ENCODE results near the gene STRIP1.

Gene STRIP1

GRCh38 chr1:110034451-110035235 lies at the start of gene STRIP1:
TSS of gene STRIP1 (plus strand) at chr1:110034624. CDS start at chr1:110034638, 14 bp downstream.
- peak; percentile 78 to 83 for DNase-seq (ENCODE audit: low read depth in 1 of 2, low spot score in 1 of 2)

GRCh38 chr1:109985247-109986053 lies 49.0 kb upstream of the STRIP1 start:
- no peak for DNase-seq (ENCODE audit: low read depth in 1 of 2, low spot score in 1 of 2)

- DNase-seq (ENCODE audit: low read depth in 1 of 2, low spot score in 1 of 2) = no peak
Measured at GRCh38 chr1:109986054-109986444, 48.4 kb upstream of the STRIP1 start.

- DNase-seq (ENCODE audit: low read depth in 1 of 2, low spot score in 1 of 2) = no peak
Measured at GRCh38 chr1:109988349-109988914, 46.0 kb upstream of the STRIP1 start.

- no peak for DNase-seq (ENCODE audit: low read depth in 1 of 2, low spot score in 1 of 2)
Measured at GRCh38 chr1:109989506-109990301, 44.7 kb upstream of the STRIP1 start.

GRCh38 chr1:109990302-109990653 lies 44.1 kb upstream of the STRIP1 start:
- DNase-seq (ENCODE audit: low read depth in 1 of 2, low spot score in 1 of 2) = no peak

GRCh38 chr1:109991400-109991925 lies 43.0 kb upstream of the STRIP1 start:
- DNase-seq (ENCODE audit: low read depth in 1 of 2, low spot score in 1 of 2) = no peak

- DNase-seq (ENCODE audit: low read depth in 1 of 2, low spot score in 1 of 2) = no peak
Measured at GRCh38 chr1:109993885-109994284, 40.5 kb upstream of the STRIP1 start.

- DNase-seq (ENCODE audit: low read depth in 1 of 2, low spot score in 1 of 2) = no peak
Measured at GRCh38 chr1:109994654-109995053, 39.8 kb upstream of the STRIP1 start.

GRCh38 chr1:109995536-109995935 lies 38.9 kb upstream of the STRIP1 start:
- DNase-seq (ENCODE audit: low read depth in 1 of 2, low spot score in 1 of 2) = no peak

GRCh38 chr1:109996476-109996875 lies 37.9 kb upstream of the STRIP1 start:
- DNase-seq (ENCODE audit: low read depth in 1 of 2, low spot score in 1 of 2) = no peak

GRCh38 chr1:109997204-109997866 lies 37.1 kb upstream of the STRIP1 start:
- no peak for DNase-seq (ENCODE audit: low read depth in 1 of 2, low spot score in 1 of 2)

GRCh38 chr1:109997867-109998229 lies 36.6 kb upstream of the STRIP1 start:
- no peak for DNase-seq (ENCODE audit: low read depth in 1 of 2, low spot score in 1 of 2)

- no peak for DNase-seq (ENCODE audit: low read depth in 1 of 2, low spot score in 1 of 2)
Measured at GRCh38 chr1:110002695-110003094, 31.7 kb upstream of the STRIP1 start.

- no peak for DNase-seq (ENCODE audit: low read depth in 1 of 2, low spot score in 1 of 2)
Measured at GRCh38 chr1:110003747-110004428, 30.5 kb upstream of the STRIP1 start.

GRCh38 chr1:110004583-110004982 lies 29.8 kb upstream of the STRIP1 start:
- no peak for DNase-seq (ENCODE audit: low read depth in 1 of 2, low spot score in 1 of 2)

- DNase-seq (ENCODE audit: low read depth in 1 of 2, low spot score in 1 of 2) = no peak
Measured at GRCh38 chr1:110005971-110006370, 28.5 kb upstream of the STRIP1 start.

GRCh38 chr1:110006516-110006915 lies 27.9 kb upstream of the STRIP1 start:
- no peak for DNase-seq (ENCODE audit: low read depth in 1 of 2, low spot score in 1 of 2)

GRCh38 chr1:110007046-110007830 lies 27.2 kb upstream of the STRIP1 start:
- DNase-seq (ENCODE audit: low read depth in 1 of 2, low spot score in 1 of 2) = no peak
